ENCODE results near the gene SFXN3. TPM values are rescaled to one million over a fixed set of nuclear protein-coding genes. Genes with fewer than 3 reads are reported as not detected.

SFXN3 gene
- total RNA-seq, 1 donor from 2014 or later, result 41.3 TPM

GRCh38 chr10:101014230-101014884 is 16.7 kb upstream of the SFXN3 start:
- intact Hi-C loops (cut with micrococcal nuclease), result loop anchor here (5.0 kb wide), 1 partner anchor 47 kb away; the partner anchor contains the start of gene SEMA4G
- Mint-ChIP-seq H3K4me1 (ENCODE audit: low read depth) (peaks cover 26% of the 10 kb centered on the region), H3K27ac (peak overlapping the region; percentile 40), H3K9me3 (no peaks in the 10 kb centered on the region), H3K36me3 (ENCODE audit: low read depth) (no peaks in the 10 kb centered on the region), H3K27me3 (ENCODE audit: low read depth) (peaks cover 25% of the 10 kb centered on the region), H3K4me3 (ENCODE audit: low read depth) (no peak overlapping the region)
- peak; percentile 58 for DNase-seq (ENCODE audit: low spot score)

GRCh38 chr10:101014966-101015581 is 16.0 kb upstream of the SFXN3 start:
- intact Hi-C loops (cut with micrococcal nuclease), result loop anchor here (5.0 kb wide), 1 partner anchor 48 kb away; the partner anchor contains the start of gene SEMA4G
- H3K27ac Mint-ChIP-seq, result no peak overlapping the region
- no peaks in the 10 kb centered on the region for H3K9me3 Mint-ChIP-seq
- H3K27me3 Mint-ChIP-seq (ENCODE audit: low read depth), result peaks cover 28% of the 10 kb centered on the region
- H3K36me3 Mint-ChIP-seq (ENCODE audit: low read depth), result no peaks in the 10 kb centered on the region
- peaks cover 27% of the 10 kb centered on the region for H3K4me1 Mint-ChIP-seq (ENCODE audit: low read depth)
- DNase-seq (ENCODE audit: low spot score), result no peak
- no peak overlapping the region for H3K4me3 Mint-ChIP-seq (ENCODE audit: low read depth)

GRCh38 chr10:101015582-101015973 is 15.5 kb upstream of the SFXN3 start:
- Mint-ChIP-seq H3K36me3 (ENCODE audit: low read depth) (no peaks in the 10 kb centered on the region), H3K27ac (no peak overlapping the region), H3K9me3 (no peaks in the 10 kb centered on the region), H3K4me3 (ENCODE audit: low read depth) (no peak overlapping the region), H3K27me3 (ENCODE audit: low read depth) (peaks cover 29% of the 10 kb centered on the region), H3K4me1 (ENCODE audit: low read depth) (peaks cover 27% of the 10 kb centered on the region)
- DNase-seq (ENCODE audit: low spot score), result no peak
- intact Hi-C loops (cut with micrococcal nuclease), result no loop called here

- peaks cover 33% of the 10 kb centered on the region for H3K27me3 Mint-ChIP-seq (ENCODE audit: low read depth)
- intact Hi-C loops (cut with micrococcal nuclease), result no loop called here
- no peaks in the 10 kb centered on the region for H3K36me3 Mint-ChIP-seq (ENCODE audit: low read depth)
- peaks cover 27% of the 10 kb centered on the region for H3K4me1 Mint-ChIP-seq (ENCODE audit: low read depth)
- H3K4me3 Mint-ChIP-seq (ENCODE audit: low read depth), result no peak overlapping the region
- H3K9me3 Mint-ChIP-seq, result no peaks in the 10 kb centered on the region
- no peak overlapping the region for H3K27ac Mint-ChIP-seq
- DNase-seq (ENCODE audit: low spot score), result no peak
Observed at GRCh38 chr10:101016814-101017213, 14.2 kb upstream of the SFXN3 start.

- peaks cover 32% of the 10 kb centered on the region for H3K27me3 Mint-ChIP-seq (ENCODE audit: low read depth)
- H3K9me3 Mint-ChIP-seq, result no peaks in the 10 kb centered on the region
- peaks cover 22% of the 10 kb centered on the region for H3K4me1 Mint-ChIP-seq (ENCODE audit: low read depth)
- no peak overlapping the region for H3K27ac Mint-ChIP-seq
- DNase-seq (ENCODE audit: low spot score), result no peak
- intact Hi-C loops (cut with micrococcal nuclease), result loop anchor here (2.0 kb wide), 1 partner anchor 49 kb away; no protein-coding TSS in a partner anchor
- H3K4me3 Mint-ChIP-seq (ENCODE audit: low read depth), result no peak overlapping the region
- no peaks in the 10 kb centered on the region for H3K36me3 Mint-ChIP-seq (ENCODE audit: low read depth)
Observed at GRCh38 chr10:101018118-101018599, 12.9 kb upstream of the SFXN3 start.

- intact Hi-C loops (cut with micrococcal nuclease), result loop anchor here (2.0 kb wide), 1 partner anchor 48 kb away; no protein-coding TSS in a partner anchor
- Mint-ChIP-seq H3K27ac (no peak overlapping the region), H3K4me3 (ENCODE audit: low read depth) (no peak overlapping the region), H3K9me3 (no peaks in the 10 kb centered on the region), H3K27me3 (ENCODE audit: low read depth) (peaks cover 30% of the 10 kb centered on the region), H3K4me1 (ENCODE audit: low read depth) (peaks cover 18% of the 10 kb centered on the region), H3K36me3 (ENCODE audit: low read depth) (no peaks in the 10 kb centered on the region)
- DNase-seq (ENCODE audit: low spot score), result peak; percentile 71
Observed at GRCh38 chr10:101018600-101019439, 12.2 kb upstream of the SFXN3 start.

- Mint-ChIP-seq H3K27ac (no peak overlapping the region), H3K36me3 (ENCODE audit: low read depth) (no peaks in the 10 kb centered on the region), H3K4me3 (ENCODE audit: low read depth) (no peak overlapping the region), H3K27me3 (ENCODE audit: low read depth) (peaks cover 30% of the 10 kb centered on the region), H3K4me1 (ENCODE audit: low read depth) (peaks cover 14% of the 10 kb centered on the region), H3K9me3 (no peaks in the 10 kb centered on the region)
- no peak for DNase-seq (ENCODE audit: low spot score)
- intact Hi-C loops (cut with micrococcal nuclease), result loop anchor here (2.0 kb wide), 1 partner anchor 47 kb away; no protein-coding TSS in a partner anchor
Observed at GRCh38 chr10:101019440-101019703, 11.7 kb upstream of the SFXN3 start.

GRCh38 chr10:101020427-101021075 is 10.5 kb upstream of the SFXN3 start:
- Mint-ChIP-seq H3K4me1 (ENCODE audit: low read depth) (peaks cover 6% of the 10 kb centered on the region), H3K27ac (no peak overlapping the region), H3K27me3 (ENCODE audit: low read depth) (peaks cover 30% of the 10 kb centered on the region), H3K4me3 (ENCODE audit: low read depth) (no peak overlapping the region), H3K9me3 (no peaks in the 10 kb centered on the region), H3K36me3 (ENCODE audit: low read depth) (no peaks in the 10 kb centered on the region)
- intact Hi-C loops (cut with micrococcal nuclease), result no loop called here
- no peak for DNase-seq (ENCODE audit: low spot score)

GRCh38 chr10:101021239-101021638 is 9.8 kb upstream of the SFXN3 start:
- H3K9me3 Mint-ChIP-seq, result no peaks in the 10 kb centered on the region
- no peak overlapping the region for H3K27ac Mint-ChIP-seq
- H3K4me1 Mint-ChIP-seq (ENCODE audit: low read depth), result peaks cover 5% of the 10 kb centered on the region
- DNase-seq (ENCODE audit: low spot score), result no peak
- H3K36me3 Mint-ChIP-seq (ENCODE audit: low read depth), result no peaks in the 10 kb centered on the region
- intact Hi-C loops (cut with micrococcal nuclease), result no loop called here
- no peak overlapping the region for H3K4me3 Mint-ChIP-seq (ENCODE audit: low read depth)
- peaks cover 27% of the 10 kb centered on the region for H3K27me3 Mint-ChIP-seq (ENCODE audit: low read depth)

GRCh38 chr10:101021692-101022251 is 9.3 kb upstream of the SFXN3 start:
- intact Hi-C loops (cut with micrococcal nuclease), result no loop called here
- H3K4me1 Mint-ChIP-seq (ENCODE audit: low read depth), result peaks cover 5% of the 10 kb centered on the region
- no peaks in the 10 kb centered on the region for H3K9me3 Mint-ChIP-seq
- H3K4me3 Mint-ChIP-seq (ENCODE audit: low read depth), result no peak overlapping the region
- no peak overlapping the region for H3K27ac Mint-ChIP-seq
- H3K36me3 Mint-ChIP-seq (ENCODE audit: low read depth), result no peaks in the 10 kb centered on the region
- H3K27me3 Mint-ChIP-seq (ENCODE audit: low read depth), result peaks cover 22% of the 10 kb centered on the region
- no peak for DNase-seq (ENCODE audit: low spot score)

GRCh38 chr10:101022967-101023705 is 7.9 kb upstream of the SFXN3 start:
- Mint-ChIP-seq H3K27me3 (ENCODE audit: low read depth) (peaks cover 20% of the 10 kb centered on the region), H3K36me3 (ENCODE audit: low read depth) (no peaks in the 10 kb centered on the region), H3K4me3 (ENCODE audit: low read depth) (no peak overlapping the region), H3K4me1 (ENCODE audit: low read depth) (peaks cover 5% of the 10 kb centered on the region), H3K27ac (no peak overlapping the region), H3K9me3 (no peaks in the 10 kb centered on the region)
- no peak for DNase-seq (ENCODE audit: low spot score)
- intact Hi-C loops (cut with micrococcal nuclease), result no loop called here

Data from activated T-helper 2 cell treated with anti-CD3 and anti-CD28 coated beads, Interferon-gamma antibody, Interleukin-2, Interleukin-4, amounts not matched to agents 10 μg/mL and 5 μg/mL and 100 μg/mL, durations not matched to agents 14 hours and 24 hours and 36 hours (primary cell).